ENCODE measurements around the gene MYLIP.

The MYLIP gene

GRCh38 chr6:16157492-16157891 lies 28.6 kb downstream of the MYLIP start:
- Histone ChIP-seq H3K9me3 (ENCODE audit: insufficient read depth, low read length) (peaks cover 26% of the 10 kb centered on the region; the same call in 1 of the 2 replicates), H3K4me3 (ENCODE audit: insufficient read depth, low read length, poor library complexity, severe bottlenecking) (no peak overlapping the region), H3K4me2 (ENCODE audit: low read depth, low read length, poor library complexity, severe bottlenecking) (no peak overlapping the region), H3K27ac (ENCODE audit: low read depth, low read length) (no peak overlapping the region), H4K20me1 (ENCODE audit: low read depth, low read length) (no peaks in the 10 kb centered on the region), H3K79me2 (ENCODE audit: insufficient read depth, low read length) (no peaks in the 10 kb centered on the region), H3F3A (ENCODE audit: insufficient read depth) (no peaks in the 10 kb centered on the region), H3K27me3 (ENCODE audit: low read length) (no peaks in the 10 kb centered on the region), H3K9me2 (replicated peaks; ENCODE audit: insufficient read depth, low read length) (no peaks in the 10 kb centered on the region), H3K9ac (ENCODE audit: low read length) (no peak overlapping the region), H2AFZ (ENCODE audit: low read depth, low read length, severe bottlenecking) (no peak overlapping the region), H3K36me3 (ENCODE audit: low read length) (peaks cover 25% of the 10 kb centered on the region)
- TF ChIP-seq CTCF (IDR thresholded peaks at IDR 0.05; ENCODE audit: insufficient read depth, low read length, poor library complexity, severe bottlenecking) (no peak), EZH2phosphoT487 (conservative IDR thresholded peaks at IDR 0.05; ENCODE audit: low read length) (no peak)

- H2AFZ ChIP-seq (ENCODE audit: low read depth, low read length, severe bottlenecking) = no peak overlapping the region
- no peaks in the 10 kb centered on the region for H3F3A ChIP-seq (ENCODE audit: insufficient read depth)
- H3K36me3 ChIP-seq (ENCODE audit: low read length) = peaks cover 25% of the 10 kb centered on the region
- no peak overlapping the region for H3K27ac ChIP-seq (ENCODE audit: low read depth, low read length)
- no peaks in the 10 kb centered on the region for H3K27me3 ChIP-seq (ENCODE audit: low read length)
- no peak overlapping the region for H3K9ac ChIP-seq (ENCODE audit: low read length)
- peaks cover 26% of the 10 kb centered on the region; the same call in 1 of the 2 replicates for H3K9me3 ChIP-seq (ENCODE audit: insufficient read depth, low read length)
- no peaks in the 10 kb centered on the region for H3K79me2 ChIP-seq (ENCODE audit: insufficient read depth, low read length)
- no peak overlapping the region for H3K4me3 ChIP-seq (ENCODE audit: insufficient read depth, low read length, poor library complexity, severe bottlenecking)
- H4K20me1 ChIP-seq (ENCODE audit: low read depth, low read length) = no peaks in the 10 kb centered on the region
- no peak overlapping the region for H3K4me2 ChIP-seq (ENCODE audit: low read depth, low read length, poor library complexity, severe bottlenecking)
- TF ChIP-seq EZH2phosphoT487 (conservative IDR thresholded peaks at IDR 0.05; ENCODE audit: low read length) = no peak
- TF ChIP-seq CTCF (IDR thresholded peaks at IDR 0.05; ENCODE audit: insufficient read depth, low read length, poor library complexity, severe bottlenecking) = no peak
- no peaks in the 10 kb centered on the region for H3K9me2 ChIP-seq (replicated peaks; ENCODE audit: insufficient read depth, low read length)
Observed at GRCh38 chr6:16157909-16158308, 29.0 kb downstream of the MYLIP start.

- H3F3A ChIP-seq (ENCODE audit: insufficient read depth) = no peaks in the 10 kb centered on the region
- H3K79me2 ChIP-seq (ENCODE audit: insufficient read depth, low read length) = no peaks in the 10 kb centered on the region
- TF ChIP-seq CTCF (IDR thresholded peaks at IDR 0.05; ENCODE audit: insufficient read depth, low read length, poor library complexity, severe bottlenecking) (no peak), EZH2phosphoT487 (conservative IDR thresholded peaks at IDR 0.05; ENCODE audit: low read length) (no peak)
- H3K4me2 ChIP-seq (ENCODE audit: low read depth, low read length, poor library complexity, severe bottlenecking) = no peak overlapping the region
- no peaks in the 10 kb centered on the region for H3K27me3 ChIP-seq (ENCODE audit: low read length)
- no peak overlapping the region for H2AFZ ChIP-seq (ENCODE audit: low read depth, low read length, severe bottlenecking)
- H3K36me3 ChIP-seq (ENCODE audit: low read length) = peaks cover 23% of the 10 kb centered on the region
- H3K9me2 ChIP-seq (replicated peaks; ENCODE audit: insufficient read depth, low read length) = no peaks in the 10 kb centered on the region
- no peak overlapping the region for H3K9ac ChIP-seq (ENCODE audit: low read length)
- H3K9me3 ChIP-seq (ENCODE audit: insufficient read depth, low read length) = peaks cover 26% of the 10 kb centered on the region; the same call in 1 of the 2 replicates
- H3K4me3 ChIP-seq (ENCODE audit: insufficient read depth, low read length, poor library complexity, severe bottlenecking) = no peak overlapping the region
- no peak overlapping the region for H3K27ac ChIP-seq (ENCODE audit: low read depth, low read length)
- no peaks in the 10 kb centered on the region for H4K20me1 ChIP-seq (ENCODE audit: low read depth, low read length)
Observed at GRCh38 chr6:16158943-16159557, 30.2 kb downstream of the MYLIP start.
